HEK293 (cell line): Measurements from ENCODE around the gene MTUS2.

ENCODE experiments used
- CTCF ChIA-PET: fragments of 350-600 bp; formaldehyde crosslinking; extraction: SDS; loops from one replicate; lab custom pipeline; 2021; ENCODE audit warnings: antibody characterized with exemption; lab: Yijun Ruan, JAX
- POLR2A ChIA-PET: fragments of 300-600 bp; formaldehyde crosslinking; extraction: SDS; loops from one replicate; lab custom pipeline; 2020; ENCODE audit warnings: antibody characterized with exemption, inconsistent platforms; lab: Yijun Ruan, JAX
- H3K27ac ChIP-seq: fragments of 200-500 bp; sonication (Bioruptor generic); 2 replicates; pipeline ENCODE4 v1.5.1; 2014; ENCODE audit warnings: low read depth, low read length, control low read depth, inconsistent platforms; ENCODE audit errors: extremely low read depth
- H3K36me3 ChIP-seq, 2 experiments: fragments of 200-500 bp in 1 of 2; sonication (Bioruptor generic) in 1 of 2; 1 replicate in 1 of 2; 2 replicates in 1 of 2; pipeline ENCODE4 v1.5.1; 2014 to 2017; ENCODE audit warnings: inconsistent platforms in 2 of 2, low read length in 2 of 2; ENCODE audit not compliant: control insufficient read depth in 2 of 2, insufficient read depth in 1 of 2
- H3K4me1 ChIP-seq: fragments of 200-500 bp; sonication (Bioruptor generic); 2 replicates; pipeline ENCODE4 v1.5.1; 2014; ENCODE audit warnings: mild to moderate bottlenecking, low read length, inconsistent platforms; ENCODE audit not compliant: control insufficient read depth, insufficient read depth
- H3K4me3 ChIP-seq: 2 replicates; pipeline ENCODE4 v1.5.1; 2011; ENCODE audit warnings: low read depth, mild to moderate bottlenecking, control low read depth, low read length, moderate library complexity
- H3K9me3 ChIP-seq: fragments of 200-500 bp; sonication (Bioruptor generic); 2 replicates; pipeline ENCODE4 v1.5.1; 2014; ENCODE audit warnings: low read depth, low read length, inconsistent platforms; ENCODE audit not compliant: control insufficient read depth, insufficient read depth
- HOXA7 ChIP-seq: sonication (generic); formaldehyde crosslinking; IDR thresholded peaks from 2 replicates; pipeline ENCODE4 v1.8.1; 2022; ENCODE audit warnings: missing genetic modification reagents, borderline replicate concordance
- IKZF3 ChIP-seq: fragments of 450-650 bp; IDR thresholded peaks from 2 replicates; pipeline ENCODE4 v1.5.0; 2018; ENCODE audit warnings: missing biosample characterization, mild to moderate bottlenecking, missing genetic modification characterization, moderate library complexity
- MEIS1 ChIP-seq: sonication (generic); formaldehyde crosslinking; IDR thresholded peaks from 2 replicates; pipeline ENCODE4 v1.8.1; 2022; ENCODE audit warnings: missing genetic modification reagents, mild to moderate bottlenecking, borderline replicate concordance
- MYNN ChIP-seq: fragments of 450-650 bp; formaldehyde crosslinking; IDR thresholded peaks from 2 replicates; pipeline ENCODE4 v1.5.1; 2016; ENCODE audit warnings: missing biosample characterization, missing genetic modification characterization, borderline replicate concordance
- PRDM2 ChIP-seq: fragments of 450-650 bp; formaldehyde crosslinking; IDR thresholded peaks from 2 replicates; pipeline ENCODE4 v1.5.1; 2016; ENCODE audit warnings: missing biosample characterization, missing genetic modification characterization, borderline replicate concordance
- TRIM28 ChIP-seq: IDR thresholded peaks from 2 replicates; pipeline ENCODE4 v1.6.1; 2011; ENCODE audit warnings: low read length, control low read depth, borderline replicate concordance
- ZNF174 ChIP-seq: fragments of 450-650 bp; formaldehyde crosslinking; IDR thresholded peaks from 2 replicates; pipeline ENCODE4 v1.5.0; 2017; ENCODE audit warnings: missing biosample characterization, mild to moderate bottlenecking, missing genetic modification characterization
- ZNF394 ChIP-seq: fragments of 450-650 bp; formaldehyde crosslinking; IDR thresholded peaks from 2 replicates; pipeline ENCODE4 v1.5.1; 2016; ENCODE audit warnings: missing biosample characterization, missing genetic modification characterization, mild to moderate bottlenecking, moderate library complexity, borderline replicate concordance
- ZNF398 ChIP-seq: fragments of 450-650 bp; formaldehyde crosslinking; IDR thresholded peaks from 2 replicates; pipeline ENCODE4 v1.5.1; 2017; ENCODE audit warnings: missing biosample characterization, missing genetic modification characterization
- ZNF510 ChIP-seq: fragments of 450-650 bp; formaldehyde crosslinking; IDR thresholded peaks from 2 replicates; pipeline ENCODE4 v1.5.1; 2018; ENCODE audit warnings: mild to moderate bottlenecking, missing genetic modification characterization, missing biosample characterization; ENCODE audit not compliant: insufficient replicate concordance
- ZNF513 ChIP-seq: fragments of 450-650 bp; IDR thresholded peaks from 2 replicates; pipeline ENCODE4 v1.5.1; 2018; ENCODE audit warnings: missing biosample characterization, missing genetic modification characterization
- ZNF571 ChIP-seq: fragments of 450-650 bp; formaldehyde crosslinking; IDR thresholded peaks from 2 replicates; pipeline ENCODE4 v1.5.0; 2017; ENCODE audit warnings: missing biosample characterization, missing genetic modification characterization
- ZNF610 ChIP-seq: fragments of 450-650 bp; formaldehyde crosslinking; IDR thresholded peaks from 2 replicates; pipeline ENCODE4 v1.5.1; 2016; ENCODE audit warnings: missing biosample characterization, missing genetic modification characterization, borderline replicate concordance
- ZNF707 ChIP-seq: fragments of 450-650 bp; formaldehyde crosslinking; IDR thresholded peaks from 2 replicates; pipeline ENCODE4 v1.5.1; 2016; ENCODE audit warnings: missing biosample characterization, missing genetic modification characterization
- ZNF791 ChIP-seq: fragments of 450-650 bp; formaldehyde crosslinking; IDR thresholded peaks from 2 replicates; pipeline ENCODE4 v1.5.1; 2016; ENCODE audit warnings: missing biosample characterization, missing genetic modification characterization

Gene MTUS2

GRCh38 chr13:29315847-29316246 lies 495.7 kb downstream of the MTUS2 start:
- Histone ChIP-seq H3K36me3 (no peaks in the 10 kb centered on the region), H3K4me3 (no peak overlapping the region), H3K27ac (no peak overlapping the region), H3K9me3 (no peaks in the 10 kb centered on the region), H3K4me1 (no peaks in the 10 kb centered on the region)
- TF ChIP-seq ZNF510 (tag by site-specific recombination) (no peak), ZNF394 (tag by site-specific recombination) (no peak), TRIM28 (no peak), ZNF571 (tag by site-specific recombination) (no peak), HOXA7 (CRISPR knock-in tag) (no peak), ZNF174 (no peak), ZNF398 (tag by site-specific recombination) (no peak), ZNF791 (tag by site-specific recombination) (no peak), MEIS1 (CRISPR knock-in tag) (no peak)
- ChIA-PET CTCF (no interaction called here), POLR2A (no interaction called here)

- no peak for TF ChIP-seq ZNF610 (tag by site-specific recombination)
- TF ChIP-seq MYNN (tag by site-specific recombination): no peak
- TF ChIP-seq IKZF3: no peak
- no peak for TF ChIP-seq ZNF707
- TF ChIP-seq PRDM2 (tag by site-specific recombination): no peak
- Histone ChIP-seq H3K27ac (no peak overlapping the region), H3K4me1 (no peaks in the 10 kb centered on the region), H3K4me3 (no peak overlapping the region), H3K36me3 (no peaks in the 10 kb centered on the region), H3K9me3 (no peaks in the 10 kb centered on the region)
- CTCF ChIA-PET: no interaction called here
- POLR2A ChIA-PET: no interaction called here
Observed at GRCh38 chr13:29317828-29318227, 497.7 kb downstream of the MTUS2 start.

GRCh38 chr13:29318741-29319140 lies 498.6 kb downstream of the MTUS2 start:
- CTCF ChIA-PET: no interaction called here
- H3K9me3 ChIP-seq: no peaks in the 10 kb centered on the region
- POLR2A ChIA-PET: no interaction called here

More at GRCh38 chr13:29318741-29319140, 498.6 kb downstream of the MTUS2 start:
- Histone ChIP-seq H3K4me3 (no peak overlapping the region), H3K36me3 (no peaks in the 10 kb centered on the region), H3K4me1 (no peaks in the 10 kb centered on the region), H3K27ac (no peak overlapping the region)
- no peak for TF ChIP-seq ZNF513 (tag by site-specific recombination)
